GM12878 (cell line): ENCODE results near the gene PPARD. TPM values are rescaled to one million over a fixed set of nuclear protein-coding genes. Genes with fewer than 3 reads are reported as not detected.

ENCODE experiments used
- BCL3 ChIP-seq: IDR thresholded peaks from 2 replicates; pipeline ENCODE4 v1.6.1; 2011; ENCODE audit warnings: borderline replicate concordance, low read depth, mild to moderate bottlenecking, moderate library complexity, low read length; ENCODE audit not compliant: insufficient read depth, poor library complexity, severe bottlenecking
- CREB1 ChIP-seq: IDR thresholded peaks from 2 replicates; pipeline ENCODE4 v1.6.1; 2012; ENCODE audit warnings: low read depth, mild to moderate bottlenecking, inconsistent platforms
- FOXK2 ChIP-seq: fragments of 450-650 bp; IDR thresholded peaks from 2 replicates; pipeline ENCODE4 v1.6.1; 2017; ENCODE audit warnings: mild to moderate bottlenecking, moderate library complexity
- KAT2A ChIP-seq: conservative IDR thresholded peaks from 2 replicates; pipeline ENCODE4 v1.6.1; 2011; ENCODE audit warnings: low read depth, low read length; ENCODE audit not compliant: control insufficient read depth
- LARP7 ChIP-seq: fragments of 450-650 bp; IDR thresholded peaks from 2 replicates; pipeline ENCODE4 v1.6.1; 2017; ENCODE audit warnings: mild to moderate bottlenecking
- MEF2A ChIP-seq: IDR thresholded peaks from 2 replicates; pipeline ENCODE4 v1.6.1; 2011; ENCODE audit warnings: low read depth, mild to moderate bottlenecking, low read length, moderate library complexity; ENCODE audit not compliant: insufficient read depth
- POLR2A ChIP-seq: IDR thresholded peaks from 2 replicates; pipeline ENCODE4 v1.6.1; 2011; ENCODE audit warnings: low read depth, mild to moderate bottlenecking, low read length
- POLR2AphosphoS2 ChIP-seq: IDR thresholded peaks from 2 replicates; pipeline ENCODE4 v1.6.1; 2011; ENCODE audit warnings: low read depth, mild to moderate bottlenecking, low read length, improper control_type of control experiment, moderate library complexity
- POLR2AphosphoS5 ChIP-seq: IDR thresholded peaks from 2 replicates; pipeline ENCODE4 v1.6.1; 2011; ENCODE audit warnings: mild to moderate bottlenecking, low read length, inconsistent platforms
- RBBP5 ChIP-seq: fragments of 200-600 bp; sonication (generic); conservative IDR thresholded peaks from 2 replicates; pipeline ENCODE4 v1.6.1; 2016
- RCOR1 ChIP-seq: conservative IDR thresholded peaks from 2 replicates; pipeline ENCODE4 v1.6.1; 2012; ENCODE audit warnings: low read depth, low read length, improper control_type of control experiment
- RELA ChIP-seq: fragments of 450-650 bp; IDR thresholded peaks from 2 replicates; pipeline ENCODE4 v1.8.0; 2014; ENCODE audit warnings: borderline replicate concordance; ENCODE audit not compliant: partially characterized antibody
- SMAD1 ChIP-seq: fragments of 450-650 bp; IDR thresholded peaks from 2 replicates; pipeline ENCODE4 v1.6.1; 2018; ENCODE audit warnings: mild to moderate bottlenecking, low read depth; ENCODE audit not compliant: partially characterized antibody
- ZBTB11 ChIP-seq: fragments of 450-650 bp; formaldehyde crosslinking; IDR thresholded peaks from 2 replicates; pipeline ENCODE4 v1.5.0; 2022; ENCODE audit warnings: mild to moderate bottlenecking, missing genetic modification characterization
- ZNF274 ChIP-seq: IDR thresholded peaks from one replicate; pipeline ENCODE4 v1.8.0; 2011; ENCODE audit not compliant: insufficient read length, insufficient read depth
- polyA plus RNA-seq, 11 experiments: library from polyadenylated mRNA; depleted of rRNA in 4 of 11; unstranded in 6 of 11; stranded (reverse) in 5 of 11; fragments of >200 nt; fragmentation: Nextera tagmentation in 4 of 11; fragmentation: Illumina TruSeq in 1 of 11; extraction: Ambion mirVana in 4 of 11; extraction: Trizol in 1 of 11; gene quantifications; 1 replicate in 1 of 11; 2 replicates in 10 of 11; pipeline versions ENCODE4 v1.2.1 to v1.2.3, GENCODE V29; 2011 to 2016; ENCODE audit warnings: inconsistent platforms in 2 of 11, missing spikeins in 2 of 11, low read depth in 1 of 11
- total RNA-seq, 4 experiments: library from RNA; depleted of rRNA in 3 of 4; stranded (reverse); fragments of >200 nt in 3 of 4; fragmentation: Illumina TruSeq in 1 of 4; extraction: Trizol in 1 of 4; gene quantifications; 2 replicates each; pipeline versions ENCODE4 v1.2.1 to v1.2.3, GENCODE V29; 2013 to 2021
- TF ChIP-seq, protein P1 (sequence below): fragments of 450-650 bp; IDR thresholded peaks from 2 replicates; pipeline ENCODE4 v1.6.1; 2018; ENCODE audit warnings: mild to moderate bottlenecking, low read depth, moderate library complexity; ENCODE audit not compliant: partially characterized antibody
- TF ChIP-seq, protein P2 (sequence below): fragments of 450-650 bp; IDR thresholded peaks from 2 replicates; pipeline ENCODE4 v1.6.1; 2017; ENCODE audit warnings: low read depth, mild to moderate bottlenecking, moderate library complexity
- TF ChIP-seq, protein P3 (sequence below): IDR thresholded peaks from 2 replicates; pipeline ENCODE4 v1.6.1; 2011; ENCODE audit warnings: low read depth, low read length, improper control_type of control experiment, borderline replicate concordance

Gene PPARD
- total and polyA plus RNA-seq, 10 of the 15 experiments (the other 5 are each of a cell fraction or from before 2014, with no cell fraction given) = 0.05 to 12.6 (median 6.7) TPM

DNA sequence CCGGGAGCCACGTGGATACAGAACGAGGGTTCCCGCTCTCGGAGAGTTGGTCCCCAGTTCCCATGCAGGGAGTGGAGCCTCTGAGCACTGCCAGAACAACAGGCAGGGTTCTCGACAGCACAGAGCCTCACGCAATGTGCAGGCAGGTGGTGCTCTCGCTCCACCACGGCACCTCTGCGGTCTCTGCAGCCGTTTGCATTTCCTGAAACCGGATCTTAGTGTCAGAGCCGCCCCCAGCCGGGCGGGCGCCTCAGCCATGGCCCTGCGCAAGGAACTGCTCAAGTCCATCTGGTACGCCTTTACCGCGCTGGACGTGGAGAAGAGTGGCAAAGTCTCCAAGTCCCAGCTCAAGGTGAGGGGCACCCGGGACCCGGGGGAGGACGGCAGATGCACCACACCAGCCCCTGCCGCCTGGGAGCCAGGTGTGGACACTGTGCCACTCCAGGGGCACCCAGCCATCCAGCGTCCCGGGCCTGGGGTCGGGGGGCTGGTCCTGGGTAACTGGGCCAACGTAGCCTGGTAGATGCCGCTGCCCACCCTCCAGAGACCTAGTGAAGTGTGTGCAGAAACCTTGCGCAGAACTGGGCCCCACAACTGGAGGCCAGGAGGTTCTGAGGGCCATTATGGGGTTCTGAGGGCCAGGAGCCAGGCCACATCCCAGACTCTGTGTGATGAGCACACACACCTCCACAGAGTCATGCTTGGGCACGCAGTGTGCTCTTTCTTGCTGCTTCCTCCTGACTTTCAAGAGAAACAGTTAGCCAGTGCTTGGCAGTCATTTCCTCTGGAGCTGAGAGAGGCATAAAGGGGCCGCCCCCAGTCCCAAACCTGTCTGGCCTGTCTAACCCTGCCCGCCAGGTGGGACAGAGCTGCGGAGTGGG is 44.5 kb upstream of the PPARD start, which contains the start of gene DEF6 (continued):
- TF ChIP-seq, protein P1, sequence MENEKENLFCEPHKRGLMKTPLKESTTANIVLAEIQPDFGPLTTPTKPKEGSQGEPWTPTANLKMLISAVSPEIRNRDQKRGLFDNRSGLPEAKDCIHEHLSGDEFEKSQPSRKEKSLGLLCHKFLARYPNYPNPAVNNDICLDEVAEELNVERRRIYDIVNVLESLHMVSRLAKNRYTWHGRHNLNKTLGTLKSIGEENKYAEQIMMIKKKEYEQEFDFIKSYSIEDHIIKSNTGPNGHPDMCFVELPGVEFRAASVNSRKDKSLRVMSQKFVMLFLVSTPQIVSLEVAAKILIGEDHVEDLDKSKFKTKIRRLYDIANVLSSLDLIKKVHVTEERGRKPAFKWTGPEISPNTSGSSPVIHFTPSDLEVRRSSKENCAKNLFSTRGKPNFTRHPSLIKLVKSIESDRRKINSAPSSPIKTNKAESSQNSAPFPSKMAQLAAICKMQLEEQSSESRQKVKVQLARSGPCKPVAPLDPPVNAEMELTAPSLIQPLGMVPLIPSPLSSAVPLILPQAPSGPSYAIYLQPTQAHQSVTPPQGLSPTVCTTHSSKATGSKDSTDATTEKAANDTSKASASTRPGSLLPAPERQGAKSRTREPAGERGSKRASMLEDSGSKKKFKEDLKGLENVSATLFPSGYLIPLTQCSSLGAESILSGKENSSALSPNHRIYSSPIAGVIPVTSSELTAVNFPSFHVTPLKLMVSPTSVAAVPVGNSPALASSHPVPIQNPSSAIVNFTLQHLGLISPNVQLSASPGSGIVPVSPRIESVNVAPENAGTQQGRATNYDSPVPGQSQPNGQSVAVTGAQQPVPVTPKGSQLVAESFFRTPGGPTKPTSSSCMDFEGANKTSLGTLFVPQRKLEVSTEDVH = no peak
- TF ChIP-seq LARP7 (peak; percentile 81), POLR2A (peak; percentile 82), ZBTB11 (no peak), KAT2A (no peak), POLR2AphosphoS5 (peak; percentile 55; the same call in 1 of the 2 replicates), ZNF274 (no peak), MEF2A (0 out of 2 replicates have a peak, but pooled peaks have one; percentile 47), SMAD1 (no peak), POLR2AphosphoS2 (no peak), RBBP5 (no peak), FOXK2 (peak; percentile 54), BCL3 (peak; percentile 26), RCOR1 (0 out of 2 replicates have a peak, but pooled peaks have one; percentile 40), CREB1 (peak; percentile 61; the same call in 1 of the 2 replicates), RELA (peak; percentile 57)
- TF ChIP-seq, protein P2, sequence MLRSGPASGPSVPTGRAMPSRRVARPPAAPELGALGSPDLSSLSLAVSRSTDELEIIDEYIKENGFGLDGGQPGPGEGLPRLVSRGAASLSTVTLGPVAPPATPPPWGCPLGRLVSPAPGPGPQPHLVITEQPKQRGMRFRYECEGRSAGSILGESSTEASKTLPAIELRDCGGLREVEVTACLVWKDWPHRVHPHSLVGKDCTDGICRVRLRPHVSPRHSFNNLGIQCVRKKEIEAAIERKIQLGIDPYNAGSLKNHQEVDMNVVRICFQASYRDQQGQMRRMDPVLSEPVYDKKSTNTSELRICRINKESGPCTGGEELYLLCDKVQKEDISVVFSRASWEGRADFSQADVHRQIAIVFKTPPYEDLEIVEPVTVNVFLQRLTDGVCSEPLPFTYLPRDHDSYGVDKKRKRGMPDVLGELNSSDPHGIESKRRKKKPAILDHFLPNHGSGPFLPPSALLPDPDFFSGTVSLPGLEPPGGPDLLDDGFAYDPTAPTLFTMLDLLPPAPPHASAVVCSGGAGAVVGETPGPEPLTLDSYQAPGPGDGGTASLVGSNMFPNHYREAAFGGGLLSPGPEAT = peak; percentile 30; the same call in 1 of the 2 replicates
- TF ChIP-seq, protein P3, sequence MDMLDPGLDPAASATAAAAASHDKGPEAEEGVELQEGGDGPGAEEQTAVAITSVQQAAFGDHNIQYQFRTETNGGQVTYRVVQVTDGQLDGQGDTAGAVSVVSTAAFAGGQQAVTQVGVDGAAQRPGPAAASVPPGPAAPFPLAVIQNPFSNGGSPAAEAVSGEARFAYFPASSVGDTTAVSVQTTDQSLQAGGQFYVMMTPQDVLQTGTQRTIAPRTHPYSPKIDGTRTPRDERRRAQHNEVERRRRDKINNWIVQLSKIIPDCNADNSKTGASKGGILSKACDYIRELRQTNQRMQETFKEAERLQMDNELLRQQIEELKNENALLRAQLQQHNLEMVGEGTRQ = no peak
